ENCODE data around the gene MBNL2.

Gene MBNL2

DNA sequence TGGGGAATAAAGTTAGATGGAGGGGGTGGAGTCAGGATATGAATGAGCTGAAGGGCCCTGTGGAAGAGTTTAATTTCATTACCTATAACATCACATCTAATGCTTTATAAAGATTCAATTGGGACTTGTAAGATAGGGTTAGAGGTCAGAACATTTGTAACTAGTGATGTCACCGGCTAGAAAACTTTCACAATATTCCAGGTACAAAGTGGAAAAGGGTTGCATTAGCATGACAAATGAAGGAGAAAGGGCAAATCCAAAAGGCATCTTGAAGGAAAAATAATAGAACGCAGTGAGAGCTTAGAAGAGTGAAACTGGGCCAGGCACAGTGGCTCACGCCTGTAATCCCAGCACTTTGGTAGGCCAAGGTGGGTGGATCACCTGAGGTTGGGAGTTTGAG lies 7.6 kb downstream of the MBNL2 start:
- intact Hi-C loops (cut with DNase I): loop anchor here (5.0 to 10.0 kb wide), 3 partner anchors 33 to 108 kb away; no protein-coding TSS in a partner anchor

GRCh38 chr13:97231118-97231828 lies 9.1 kb downstream of the MBNL2 start:
- intact Hi-C loops (cut with DNase I): no loop called here
- DNase-seq: no peak

More for the DNA sequence above, 7.6 kb downstream of the MBNL2 start:
- no peak for DNase-seq

DNA sequence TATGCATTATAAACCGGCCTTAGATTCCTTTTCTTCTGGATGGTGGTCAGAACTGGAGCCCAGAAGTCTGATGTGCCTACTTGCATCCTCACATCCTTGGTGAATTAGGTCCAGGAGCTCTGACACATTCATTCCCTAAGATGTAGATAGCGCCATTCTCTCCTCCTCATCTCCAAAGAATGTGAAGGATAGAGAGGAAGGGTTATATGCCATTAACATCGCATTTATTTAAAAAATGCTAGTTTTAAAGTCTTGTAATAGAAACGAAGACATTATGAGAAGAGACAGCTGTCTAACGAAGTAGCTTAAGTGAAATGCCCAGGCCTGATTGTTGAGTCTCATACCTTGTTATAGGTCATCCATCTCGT lies 9.7 kb downstream of the MBNL2 start:
- intact Hi-C loops (cut with DNase I): no loop called here

DNA sequence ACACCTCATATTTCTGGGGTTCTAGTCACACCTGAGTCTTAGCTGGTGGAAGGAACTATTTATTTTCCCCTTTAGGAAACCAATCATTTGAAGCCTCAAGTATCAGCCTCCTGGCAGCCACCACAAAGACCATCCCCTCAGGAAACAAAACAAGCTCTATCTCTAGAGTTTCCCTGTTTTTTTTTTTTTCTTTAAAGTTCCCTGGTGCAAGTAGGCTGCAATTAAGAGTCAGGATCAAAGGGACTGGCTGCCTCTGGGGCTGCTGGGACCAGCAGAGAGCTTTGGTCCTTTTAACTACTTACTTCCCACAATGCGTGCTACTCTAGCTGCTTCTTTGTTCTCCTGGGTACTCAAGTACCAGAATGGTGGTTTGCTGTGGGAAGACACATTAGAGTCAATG lies 11.4 kb downstream of the MBNL2 start:
- DNase-seq: no peak
- intact Hi-C loops (cut with DNase I): no loop called here

More for the DNA sequence above, 9.7 kb downstream of the MBNL2 start:
- DNase-seq: no peak

DNA sequence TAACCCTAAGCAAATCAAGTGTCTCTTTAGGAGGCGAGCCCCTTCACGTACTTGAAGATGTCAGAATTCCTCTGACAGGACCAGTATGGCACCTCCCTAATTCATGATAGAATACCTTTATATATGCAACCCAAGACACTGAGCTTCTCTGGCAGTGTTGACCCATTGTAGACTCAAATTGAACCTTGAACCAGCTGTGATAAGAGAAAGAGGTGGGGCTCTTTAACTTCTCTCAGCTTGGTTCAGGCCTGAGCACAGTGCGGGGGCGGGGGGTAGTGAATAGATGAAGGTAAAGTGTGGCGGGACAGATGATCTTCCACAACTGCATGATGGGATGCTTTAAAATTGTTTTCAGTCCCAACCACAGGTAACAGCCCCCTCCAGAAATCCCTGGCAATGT lies 12.1 kb downstream of the MBNL2 start:
- no peak for DNase-seq
- intact Hi-C loops (cut with DNase I): no loop called here

DNA sequence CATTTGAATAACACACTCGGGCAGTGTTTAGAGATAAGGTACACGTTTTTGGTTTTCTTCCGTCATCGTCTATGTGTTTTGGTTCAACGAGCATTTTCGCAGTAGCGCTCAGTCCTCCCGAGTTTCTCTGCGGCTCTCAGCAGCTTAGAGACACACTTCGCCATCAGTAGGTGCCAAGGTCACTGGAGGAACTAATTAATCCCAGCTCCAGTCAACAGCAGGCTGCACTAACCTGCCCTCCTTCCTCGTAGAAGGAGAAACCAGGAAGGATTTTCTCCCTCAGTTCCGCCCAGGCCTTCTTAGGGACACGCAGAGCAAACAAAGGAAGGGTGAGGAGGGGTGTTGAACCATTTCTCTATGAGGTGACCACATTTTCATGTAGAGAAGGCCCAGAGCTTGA lies 12.6 kb downstream of the MBNL2 start:
- intact Hi-C loops (cut with DNase I): no loop called here
- no peak for DNase-seq

DNA sequence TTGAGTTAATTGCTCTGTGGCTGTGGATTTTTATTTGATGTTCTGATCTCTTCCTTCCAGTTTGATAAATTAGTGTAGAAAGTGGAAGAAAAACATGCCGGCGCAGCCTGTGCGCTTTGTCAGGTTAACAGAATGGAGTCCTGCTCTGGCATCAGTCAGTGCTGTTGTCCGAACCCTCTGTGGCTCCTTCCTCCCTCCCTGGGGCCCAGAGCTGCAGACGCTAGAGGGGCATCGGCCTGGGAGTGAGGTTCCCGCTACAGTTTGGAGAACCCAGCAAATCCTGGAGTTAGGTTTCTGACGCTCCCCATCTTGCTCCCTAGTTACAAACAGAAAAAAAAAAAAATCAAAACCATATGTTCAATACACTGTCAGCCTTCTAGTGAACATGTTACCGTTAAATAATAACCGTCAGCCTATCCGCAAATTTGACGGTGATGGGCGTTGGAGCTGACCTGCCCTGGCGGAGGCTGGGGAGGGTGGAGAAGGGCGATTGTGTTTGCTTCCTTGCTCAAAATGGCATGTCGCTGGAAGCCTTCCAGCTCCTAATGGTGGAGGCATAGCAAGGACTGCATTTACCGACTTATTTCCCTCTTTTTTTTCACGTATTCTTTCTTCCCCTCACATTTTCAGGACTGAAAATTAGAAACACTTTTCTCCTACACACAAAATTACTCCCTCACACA lies 13.6 kb downstream of the MBNL2 start:
- intact Hi-C loops (cut with DNase I): no loop called here
- peak in 2 of 10 donors; percentile 50 to 84 for DNase-seq

DNA sequence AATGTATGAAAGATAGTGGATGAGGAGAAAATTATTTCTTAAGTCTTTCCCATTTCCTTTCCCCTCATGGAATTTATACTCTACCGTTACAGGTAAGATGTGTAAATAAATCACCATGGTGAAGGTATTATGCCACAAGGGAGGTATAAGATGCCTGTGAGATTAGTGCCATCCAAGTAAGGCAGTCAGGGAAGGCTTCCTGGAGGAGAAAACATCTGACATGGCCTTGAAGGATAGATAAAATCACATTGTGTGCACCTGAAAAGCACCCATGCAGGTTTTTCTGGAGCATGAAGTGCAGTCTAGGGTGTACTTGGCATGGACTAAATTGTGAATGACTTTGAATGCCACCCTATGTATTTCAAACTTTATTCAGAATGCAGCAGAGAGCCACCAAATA lies 15.3 kb downstream of the MBNL2 start:
- DNase-seq: no peak

DNA sequence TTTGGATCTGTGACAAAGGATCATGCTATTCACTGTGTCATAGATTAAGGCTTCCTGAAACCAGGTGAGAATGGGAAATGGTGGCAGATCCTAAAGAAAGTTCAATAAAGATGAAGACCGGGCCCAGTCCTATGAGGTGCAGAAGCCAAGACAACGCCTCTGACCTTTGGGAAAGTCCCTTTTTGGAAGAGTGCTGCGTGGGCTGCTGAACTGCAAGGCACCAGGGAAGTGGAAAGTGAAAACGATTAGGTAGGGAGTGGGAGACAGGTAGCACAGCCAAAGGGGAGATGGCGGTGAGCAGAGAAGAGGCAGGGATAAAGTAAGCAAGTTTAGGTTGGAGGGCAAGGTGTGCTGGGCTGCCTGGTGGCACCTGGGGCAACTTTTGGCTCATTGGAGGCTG lies 16.3 kb downstream of the MBNL2 start:
- DNase-seq: no peak
- intact Hi-C loops (cut with DNase I): no loop called here

More for the DNA sequence above, 15.3 kb downstream of the MBNL2 start:
- intact Hi-C loops (cut with DNase I): no loop called here

DNA sequence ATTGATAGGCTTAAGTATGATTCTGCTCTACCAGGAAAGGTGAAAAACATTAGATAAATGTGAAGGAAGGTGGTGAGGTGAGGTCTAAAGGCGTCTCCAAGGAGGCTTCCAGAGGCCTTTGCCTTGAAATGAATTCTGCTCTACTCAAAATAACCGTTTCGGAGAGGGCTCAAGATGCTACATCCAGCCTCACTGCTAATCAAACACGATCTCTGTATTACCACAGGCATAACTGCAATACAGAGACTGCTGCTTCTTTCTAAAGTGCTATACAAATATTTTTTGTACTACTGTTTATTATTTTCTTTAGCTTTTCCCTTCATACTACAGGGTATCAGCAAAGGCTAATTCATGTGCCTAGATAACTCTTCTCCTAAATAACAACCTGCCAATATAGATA lies 16.8 kb downstream of the MBNL2 start:
- DNase-seq: no peak

DNA sequence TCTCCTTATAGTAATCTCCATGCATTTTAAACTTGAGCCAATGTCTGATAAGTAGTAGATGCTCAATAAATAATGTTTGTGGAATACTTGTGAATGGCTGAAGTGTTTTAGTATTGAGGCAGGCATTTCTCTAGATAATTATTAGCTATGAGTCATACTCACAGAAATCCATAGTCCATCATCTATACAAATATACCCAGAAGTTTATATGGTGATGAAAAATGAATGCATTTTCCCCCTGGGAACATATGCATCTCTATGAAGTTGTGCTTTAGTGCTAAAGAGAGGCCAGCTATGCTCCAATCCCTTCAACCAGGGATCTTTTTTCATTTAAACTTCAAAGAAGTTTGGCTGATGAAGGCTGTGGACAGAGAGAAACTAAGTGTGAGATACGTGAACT lies 17.2 kb downstream of the MBNL2 start:
- DNase-seq: no peak
- intact Hi-C loops (cut with DNase I): no loop called here

More for the DNA sequence above, 16.8 kb downstream of the MBNL2 start:
- intact Hi-C loops (cut with DNase I): no loop called here

GRCh38 chr13:97239943-97240787 lies 18.0 kb downstream of the MBNL2 start:
- DNase-seq: no peak
- intact Hi-C loops (cut with DNase I): no loop called here

DNA sequence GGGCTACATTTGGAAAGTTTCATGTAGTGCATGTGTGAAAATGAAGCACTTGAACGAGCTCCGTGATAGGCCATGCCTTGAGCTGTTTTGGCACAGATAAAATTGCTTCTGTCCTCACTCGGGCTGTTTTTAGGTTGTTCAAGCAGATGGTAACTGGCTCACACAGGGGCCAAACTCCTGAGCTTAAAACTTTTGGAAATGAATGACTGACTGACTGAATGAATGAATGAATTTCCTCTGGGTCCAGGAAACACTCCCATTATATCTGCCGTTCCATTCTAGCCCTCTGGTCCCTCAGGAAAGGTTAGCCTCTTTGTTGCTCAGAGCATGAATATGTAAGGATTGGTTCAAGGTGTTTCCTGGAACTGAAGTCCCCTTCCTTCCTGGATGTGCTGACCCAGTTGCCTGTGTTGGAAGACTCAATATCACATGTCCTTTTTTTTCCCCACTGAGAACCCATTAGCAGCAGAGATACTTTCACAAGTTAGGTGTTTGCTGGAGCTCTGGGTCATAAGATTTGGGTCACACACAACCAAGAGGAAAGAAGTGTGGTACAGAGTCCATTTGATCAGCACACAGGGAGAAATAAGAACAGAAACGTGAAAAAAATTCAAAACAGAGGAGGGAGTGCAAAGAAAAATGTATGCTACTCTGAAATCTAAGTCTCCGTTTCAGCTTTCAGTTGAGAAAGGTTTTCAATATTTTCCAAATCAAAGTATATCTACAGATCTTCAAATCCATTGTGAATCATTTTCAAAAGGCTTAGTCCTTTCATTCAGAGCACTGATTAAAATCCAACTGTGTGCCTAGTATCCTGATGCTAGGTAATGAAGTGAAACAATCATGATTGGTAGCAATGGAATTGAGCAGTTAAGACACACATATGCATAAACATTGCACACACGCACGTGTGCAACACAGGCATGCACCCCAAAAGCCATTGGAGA lies 18.9 kb downstream of the MBNL2 start:
- no peak for DNase-seq
- intact Hi-C loops (cut with DNase I): no loop called here

DNA sequence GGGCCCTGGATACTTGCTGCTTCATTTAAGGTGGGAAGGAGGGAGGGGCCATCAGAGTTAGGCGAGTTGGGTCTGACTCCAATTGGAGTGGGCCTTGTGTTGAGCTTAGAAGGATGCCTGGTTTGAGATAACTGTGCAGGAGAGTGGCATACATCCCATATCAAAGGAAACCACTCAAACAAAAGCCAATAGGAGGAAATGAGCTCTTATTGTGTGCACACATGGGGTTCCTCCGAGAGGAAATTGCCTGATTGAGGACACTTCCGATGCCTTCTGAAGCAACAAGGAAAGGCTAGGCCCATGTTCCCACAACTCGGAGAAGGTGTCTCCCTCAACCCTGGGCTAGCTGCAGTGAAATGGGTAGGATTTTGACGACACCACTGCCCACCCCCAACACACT lies 19.6 kb downstream of the MBNL2 start:
- DNase-seq: no peak
- intact Hi-C loops (cut with DNase I): no loop called here

DNA sequence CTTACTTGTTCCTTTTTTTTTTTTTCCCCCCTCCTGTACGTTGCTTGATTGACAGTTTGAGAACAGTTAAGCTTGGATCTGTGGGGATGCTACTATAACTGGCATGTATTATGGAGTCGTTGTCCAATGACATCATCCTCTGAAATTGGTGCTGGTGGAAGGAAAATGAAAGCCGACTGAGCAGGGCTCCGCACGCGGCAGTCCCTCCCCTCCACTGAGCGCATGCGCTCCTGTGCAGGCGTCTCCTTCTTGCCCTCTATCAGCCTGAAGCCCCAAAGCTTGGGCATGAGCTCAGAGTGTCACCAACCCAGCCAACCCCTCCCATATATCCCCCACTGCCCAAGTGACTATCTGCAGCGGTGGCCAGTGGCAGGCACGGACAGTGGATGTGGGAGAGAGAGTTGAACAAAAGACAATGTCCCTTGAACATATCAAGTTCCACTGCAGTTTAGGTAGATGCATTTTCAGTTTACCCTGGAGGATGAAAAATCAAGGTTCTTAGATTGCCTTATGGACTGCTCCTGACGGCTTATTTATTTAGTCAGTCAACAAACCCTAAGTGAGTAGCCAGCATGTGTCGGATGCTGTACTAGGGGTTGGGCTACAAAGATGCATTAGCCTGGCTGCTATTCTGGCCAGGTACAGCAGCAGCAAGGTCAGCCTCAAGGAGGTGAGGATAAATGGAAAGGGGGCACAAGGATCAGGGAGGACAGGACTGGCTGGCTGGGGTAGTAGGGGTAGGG lies 20.8 kb downstream of the MBNL2 start:
- intact Hi-C loops (cut with DNase I): no loop called here
- DNase-seq: peak; percentile 71 to 98 (median 82)

DNA sequence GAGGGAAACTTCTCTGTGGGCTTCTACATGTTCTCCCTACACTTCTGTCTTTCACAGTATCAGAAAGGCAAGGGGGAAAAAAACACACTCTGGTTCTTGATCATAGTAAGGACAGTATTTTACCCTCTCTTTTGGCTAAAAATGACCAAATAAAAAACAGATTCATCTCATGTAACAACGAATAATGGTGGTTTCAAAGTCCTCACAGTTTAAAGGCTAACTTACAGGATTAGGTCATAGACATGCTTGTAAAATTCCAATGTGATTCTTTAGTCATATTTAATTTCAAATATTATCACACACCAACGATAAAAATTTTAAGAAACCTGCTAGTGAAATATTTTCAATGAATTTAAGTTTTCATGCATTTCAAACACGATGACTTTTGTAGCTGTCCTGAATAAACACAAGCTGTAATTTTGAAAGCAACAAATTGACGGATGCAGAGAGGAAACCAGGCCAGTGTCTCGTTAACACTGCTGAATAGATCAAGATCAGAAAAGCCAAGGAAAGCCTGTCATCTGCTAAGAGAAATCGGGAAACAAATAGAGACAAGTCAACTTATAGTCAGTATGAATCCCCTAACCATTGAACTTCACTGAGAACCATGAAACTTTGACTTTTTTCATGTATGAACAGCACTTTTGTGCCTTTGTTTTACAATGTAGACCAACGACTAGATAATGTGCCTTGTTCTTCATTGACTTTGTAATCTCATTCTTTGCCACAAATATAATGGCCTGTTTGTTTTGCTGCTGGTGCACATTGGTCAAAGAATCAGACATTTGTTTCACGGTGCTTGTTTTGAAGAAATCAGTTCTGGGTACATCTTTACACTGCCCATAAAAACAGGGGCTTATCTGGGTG lies 22.0 kb downstream of the MBNL2 start:
- DNase-seq: no peak
- intact Hi-C loops (cut with DNase I): no loop called here

GRCh38 chr13:97245011-97245410 lies 22.9 kb downstream of the MBNL2 start:
- DNase-seq: no peak
- intact Hi-C loops (cut with DNase I): no loop called here

- intact Hi-C loops (cut with DNase I): no loop called here
Observed at GRCh38 chr13:97246596-97247158, 24.5 kb downstream of the MBNL2 start.

More at GRCh38 chr13:97246596-97247158, 24.5 kb downstream of the MBNL2 start:
- DNase-seq: no peak

All from posterior cingulate gyrus (tissue), 11 donors.